ENCODE results near the gene PNKD. TPM values are rescaled to one million over a fixed set of nuclear protein-coding genes. Genes with fewer than 3 reads are reported as not detected.

PNKD gene
- total RNA-seq, 2 experiments from 2014 or later = 34.0 to 39.1 TPM

GRCh38 chr2:218354850-218355443 lies 84.6 kb downstream of the PNKD start:
- DNase-seq = no peak
- POLR2A ChIA-PET = no interaction called here
- H3K4me1 Mint-ChIP-seq = peaks cover 1% of the 10 kb centered on the region
- peaks cover 3% of the 10 kb centered on the region for H3K27me3 Mint-ChIP-seq
- peaks cover 9% of the 10 kb centered on the region for H3K9me3 Mint-ChIP-seq
- no peak overlapping the region for H3K4me3 Mint-ChIP-seq
- CTCF ChIA-PET = interaction anchor here (1.2 to 2.0 kb wide), 2 partner anchors 12 to 68 kb away, joined by 3 to 10 read pairs; no protein-coding TSS in a partner anchor
- no peak overlapping the region for H3K27ac Mint-ChIP-seq
- H3K36me3 Mint-ChIP-seq (ENCODE audit: low read depth) = peaks cover 2% of the 10 kb centered on the region

GRCh38 chr2:218357236-218358177 lies 87.2 kb downstream of the PNKD start:
- peaks cover 3% of the 10 kb centered on the region for H3K9me3 Mint-ChIP-seq
- no peak overlapping the region for H3K4me3 Mint-ChIP-seq
- ChIA-PET CTCF (interaction anchor here (0.7 to 3.2 kb wide), 18 partner anchors 15 to 86 kb away, joined by 3 to 20 read pairs (median 5); partner anchors contain the start of genes PNKD and SLC11A1), POLR2A (no interaction called here)
- H3K27me3 Mint-ChIP-seq = peaks cover 5% of the 10 kb centered on the region
- no peak for DNase-seq
- no peaks in the 10 kb centered on the region for H3K36me3 Mint-ChIP-seq (ENCODE audit: low read depth)
- no peak overlapping the region for H3K27ac Mint-ChIP-seq
- peaks cover 5% of the 10 kb centered on the region for H3K4me1 Mint-ChIP-seq

GRCh38 chr2:218360453-218360852 lies 90.1 kb downstream of the PNKD start:
- DNase-seq = no peak
- ChIA-PET CTCF (interaction anchor here (0.6 to 0.7 kb wide), 2 partner anchors 85 to 442 kb away, joined by 4 read pairs; no protein-coding TSS in a partner anchor), POLR2A (interaction anchor here (0.6 kb wide), 1 partner anchor 103 kb away, joined by 4 read pairs; no protein-coding TSS in a partner anchor)
- Mint-ChIP-seq H3K36me3 (ENCODE audit: low read depth) (no peaks in the 10 kb centered on the region), H3K27me3 (peaks cover 4% of the 10 kb centered on the region), H3K9me3 (no peaks in the 10 kb centered on the region), H3K4me3 (no peak overlapping the region), H3K4me1 (peaks cover 10% of the 10 kb centered on the region), H3K27ac (no peak overlapping the region)

GRCh38 chr2:218362606-218363005 lies 92.3 kb downstream of the PNKD start:
- Mint-ChIP-seq H3K4me3 (no peak overlapping the region), H3K27me3 (peaks cover 4% of the 10 kb centered on the region), H3K27ac (no peak overlapping the region), H3K9me3 (no peaks in the 10 kb centered on the region), H3K4me1 (peaks cover 21% of the 10 kb centered on the region), H3K36me3 (ENCODE audit: low read depth) (peaks cover 2% of the 10 kb centered on the region)
- ChIA-PET POLR2A (no interaction called here), CTCF (interaction anchor here (1.5 kb wide), 1 partner anchor 70 kb away, joined by 4 read pairs; the partner anchor contains the start of gene TMBIM1)
- DNase-seq = no peak

- Mint-ChIP-seq H3K27me3 (peaks cover 7% of the 10 kb centered on the region), H3K27ac (no peak overlapping the region), H3K9me3 (no peaks in the 10 kb centered on the region), H3K4me1 (peaks cover 28% of the 10 kb centered on the region), H3K36me3 (ENCODE audit: low read depth) (peaks cover 4% of the 10 kb centered on the region), H3K4me3 (no peak overlapping the region)
- POLR2A ChIA-PET = no interaction called here
- DNase-seq = no peak
- CTCF ChIA-PET = interaction anchor here (0.6 kb wide), 1 partner anchor 191 kb away, joined by 3 read pairs; no protein-coding TSS in a partner anchor
These were observed 93.4 kb downstream of the PNKD start for GRCh38 chr2:218363736-218364135.

- ChIA-PET POLR2A (no interaction called here), CTCF (no interaction called here)
- H3K27me3 Mint-ChIP-seq = peaks cover 9% of the 10 kb centered on the region
- peaks cover 4% of the 10 kb centered on the region for H3K36me3 Mint-ChIP-seq (ENCODE audit: low read depth)
- DNase-seq = no peak
- H3K4me3 Mint-ChIP-seq = no peak overlapping the region
- H3K9me3 Mint-ChIP-seq = no peaks in the 10 kb centered on the region
- H3K27ac Mint-ChIP-seq = no peak overlapping the region
- peaks cover 33% of the 10 kb centered on the region for H3K4me1 Mint-ChIP-seq
These were observed 93.9 kb downstream of the PNKD start for GRCh38 chr2:218364196-218364595.

GRCh38 chr2:218366621-218367414 lies 96.5 kb downstream of the PNKD start:
- peaks cover 4% of the 10 kb centered on the region for H3K36me3 Mint-ChIP-seq (ENCODE audit: low read depth)
- H3K9me3 Mint-ChIP-seq = no peaks in the 10 kb centered on the region
- POLR2A ChIA-PET = no interaction called here
- H3K4me3 Mint-ChIP-seq = peak overlapping the region; percentile 68
- peaks cover 14% of the 10 kb centered on the region for H3K27me3 Mint-ChIP-seq
- peaks cover 39% of the 10 kb centered on the region for H3K4me1 Mint-ChIP-seq
- DNase-seq = no peak
- peak overlapping the region; percentile 85 for H3K27ac Mint-ChIP-seq
- CTCF ChIA-PET = interaction anchor here (1.0 to 1.1 kb wide), 2 partner anchors 11 to 65 kb away, joined by 3 to 8 read pairs; partner anchors contain the start of gene CATIP

GRCh38 chr2:218367415-218368149 lies 97.3 kb downstream of the PNKD start:
- Mint-ChIP-seq H3K27me3 (peaks cover 14% of the 10 kb centered on the region), H3K9me3 (no peaks in the 10 kb centered on the region), H3K36me3 (ENCODE audit: low read depth) (peaks cover 4% of the 10 kb centered on the region), H3K4me3 (peak overlapping the region; percentile 68), H3K27ac (peak overlapping the region; percentile 85), H3K4me1 (peaks cover 39% of the 10 kb centered on the region)
- ChIA-PET POLR2A (no interaction called here), CTCF (interaction anchor here (1.0 to 1.1 kb wide), 2 partner anchors 11 to 66 kb away, joined by 3 to 8 read pairs; partner anchors contain the start of gene CATIP)
- peak; percentile 70 for DNase-seq

GRCh38 chr2:218368150-218368528 lies 97.8 kb downstream of the PNKD start:
- H3K36me3 Mint-ChIP-seq (ENCODE audit: low read depth) = peaks cover 4% of the 10 kb centered on the region
- DNase-seq = no peak
- no peaks in the 10 kb centered on the region for H3K9me3 Mint-ChIP-seq
- peak overlapping the region; percentile 68 for H3K4me3 Mint-ChIP-seq
- ChIA-PET POLR2A (no interaction called here), CTCF (interaction anchor here (1.0 to 1.1 kb wide), 3 partner anchors 12 to 66 kb away, joined by 3 to 8 read pairs (median 3); partner anchors contain the start of gene CATIP)
- peaks cover 14% of the 10 kb centered on the region for H3K27me3 Mint-ChIP-seq
- H3K4me1 Mint-ChIP-seq = peaks cover 37% of the 10 kb centered on the region
- peak overlapping the region; percentile 85 for H3K27ac Mint-ChIP-seq

GRCh38 chr2:218368621-218369153 lies 98.4 kb downstream of the PNKD start:
- Mint-ChIP-seq H3K9me3 (no peaks in the 10 kb centered on the region), H3K4me3 (peak overlapping the region; percentile 68), H3K4me1 (peaks cover 37% of the 10 kb centered on the region), H3K27ac (peak overlapping the region; percentile 68), H3K27me3 (peaks cover 14% of the 10 kb centered on the region), H3K36me3 (ENCODE audit: low read depth) (peaks cover 4% of the 10 kb centered on the region)
- CTCF ChIA-PET = interaction anchor here (1.0 kb wide), 1 partner anchor 27 kb away, joined by 3 read pairs; no protein-coding TSS in a partner anchor
- no peak for DNase-seq
- POLR2A ChIA-PET = no interaction called here

- Mint-ChIP-seq H3K4me3 (no peak overlapping the region), H3K27ac (peak overlapping the region; percentile 78), H3K4me1 (peaks cover 37% of the 10 kb centered on the region), H3K27me3 (peaks cover 14% of the 10 kb centered on the region), H3K9me3 (no peaks in the 10 kb centered on the region), H3K36me3 (ENCODE audit: low read depth) (peaks cover 4% of the 10 kb centered on the region)
- no peak for DNase-seq
- CTCF ChIA-PET = interaction anchor here (1.0 to 1.2 kb wide), 2 partner anchors 11 to 26 kb away, joined by 3 to 6 read pairs; no protein-coding TSS in a partner anchor
- POLR2A ChIA-PET = no interaction called here
These were observed 99.0 kb downstream of the PNKD start for GRCh38 chr2:218369330-218369729.
